K562 (cell line): ENCODE measurements around the gene LAPTM4A. TPM values are rescaled to one million over a fixed set of nuclear protein-coding genes. Genes with fewer than 3 reads are reported as not detected.

Source experiments
- ATAC-seq: fragments of 200-7000 bp; cut with Tn5 transposase; 3 replicates; pipeline ENCODE4 v1.9.1; 2020; ENCODE audit warnings: moderate library complexity
- BruUV-seq: library from RNA; stranded (reverse); fragments of 400-500 nt; replicated peaks from 2 replicates; lab custom pipeline; 2021; lab: Mats Ljungman, UMichigan
- CTCF ChIA-PET: fragments of 300-600 bp; formaldehyde crosslinking; extraction: SDS; loops from one replicate; lab custom pipeline; 2021; ENCODE audit warnings: low intra/inter-chr PET ratio; lab: Yijun Ruan, JAX
- POLR2A ChIA-PET: fragments of 300-600, 350-650 bp; sonication (Branson Sonifier 250); formaldehyde crosslinking; extraction: SDS; loops from one replicate; lab custom pipeline; 2021; ENCODE audit warnings: antibody characterized with exemption, inconsistent platforms; lab: Yijun Ruan, JAX
- DNase-seq, 4 experiments: peaks; one replicate each; pipeline versions ENCODE4 v3.0.0 to v3.0.0-alpha.2; 2011 to 2018; ENCODE audit warnings: low spot score in 3 of 4, mixed read lengths in 3 of 4; ENCODE audit errors: extremely low read depth in 1 of 4
- FAIRE-seq: peaks from 2 replicates; lab custom pipeline; 2011; peaks lifted over from hg19 to GRCh38; lab: Jason Lieb, UNC
- H2AFZ ChIP-seq: 2 replicates; pipeline ENCODE4 v1.6.0; 2011; ENCODE audit warnings: low read depth, low read length, control low read depth, inconsistent platforms
- H3K27ac ChIP-seq: fragments of 200-600 bp; 3 replicates; pipeline ENCODE4 v1.8.0; 2011; ENCODE audit warnings: low read depth, mild to moderate bottlenecking, control low read depth, inconsistent platforms, low read length, moderate library complexity, mixed read lengths; ENCODE audit errors: extremely low read depth
- H3K27me3 ChIP-seq, 2 experiments: fragments of 300-600 bp in 1 of 2; 2 replicates in 1 of 2; 3 replicates in 1 of 2; pipeline versions ENCODE4 v1.6.0 to v1.8.0; 2011; ENCODE audit warnings: inconsistent platforms in 2 of 2, low read length in 2 of 2, mild to moderate bottlenecking in 1 of 2, mixed read lengths in 1 of 2, moderate library complexity in 1 of 2; ENCODE audit not compliant: control insufficient read depth in 2 of 2, insufficient read depth in 2 of 2
- H3K36me3 ChIP-seq: fragments of 300-600 bp; 3 replicates; pipeline ENCODE4 v1.8.0; 2011; ENCODE audit warnings: mild to moderate bottlenecking, low read length, inconsistent platforms; ENCODE audit not compliant: control insufficient read depth, insufficient read depth
- H3K4me1 ChIP-seq, 2 experiments: fragments of 200-600 bp in 1 of 2; replicated peaks in 1 of 2; 2 replicates in 1 of 2; 3 replicates in 1 of 2; pipeline versions ENCODE4 v1.5.1 to v1.8.0; 2011; ENCODE audit warnings: inconsistent platforms in 2 of 2, low read length in 2 of 2, mild to moderate bottlenecking in 1 of 2, mixed read lengths in 1 of 2, moderate library complexity in 1 of 2; ENCODE audit not compliant: control insufficient read depth in 2 of 2, insufficient read depth in 2 of 2
- H3K4me2 ChIP-seq: 2 replicates; pipeline ENCODE4 v1.6.1; 2011; ENCODE audit warnings: low read length, control low read depth, inconsistent platforms, mixed read lengths; ENCODE audit not compliant: insufficient read depth
- H3K4me3 ChIP-seq: fragments of 200-600 bp; sonication (generic), shearing (Covaris generic); 2 replicates; pipeline ENCODE4 v1.5.1; 2016; ENCODE audit warnings: control low read depth, inconsistent platforms
- H3K79me2 ChIP-seq: fragments of 200-600 bp; 3 replicates; pipeline ENCODE4 v1.8.0; 2011; ENCODE audit warnings: low read length, inconsistent platforms; ENCODE audit not compliant: control insufficient read depth, insufficient read depth
- H3K9ac ChIP-seq, 2 experiments: 2 replicates each; pipeline versions ENCODE4 v1.6.0 to v1.6.1; 2011; ENCODE audit warnings: low read depth in 2 of 2, low read length in 2 of 2, control low read depth in 1 of 2, inconsistent platforms in 1 of 2, mild to moderate bottlenecking in 1 of 2, mixed read lengths in 1 of 2; ENCODE audit not compliant: insufficient read depth in 1 of 2
- H3K9me1 ChIP-seq: one replicate; pipeline ENCODE4 v1.6.0; 2011; ENCODE audit warnings: inconsistent platforms, mild to moderate bottlenecking, low read length, moderate library complexity; ENCODE audit not compliant: control insufficient read depth, insufficient read depth
- H3K9me3 ChIP-seq: replicated peaks from 2 replicates; pipeline ENCODE4 v1.5.1; 2011; ENCODE audit warnings: low read depth, low read length, inconsistent platforms; ENCODE audit not compliant: control insufficient read depth, insufficient read depth
- H4K20me1 ChIP-seq: replicated peaks from 2 replicates; pipeline ENCODE4 v1.6.1; 2011; ENCODE audit warnings: low read length, inconsistent platforms, mixed read lengths; ENCODE audit not compliant: control insufficient read depth, insufficient read depth
- CEBPB ChIP-seq: fragments of 450-650 bp; IDR thresholded peaks from 2 replicates; pipeline ENCODE4 v1.6.1; 2016; ENCODE audit warnings: missing genetic modification characterization, missing compliant biosample characterization
- CEBPG ChIP-seq, 3 experiments: fragments of 200-800 bp in 1 of 3; sonication (Bioruptor generic) in 1 of 3; sonication (generic) in 1 of 3; formaldehyde crosslinking in 1 of 3; IDR thresholded peaks in 2 of 3; conservative IDR thresholded peaks in 1 of 3; 2 replicates each; pipeline versions ENCODE4 v1.6.1 to v1.8.0; 2016 to 2022; ENCODE audit warnings: missing compliant biosample characterization in 2 of 3, missing genetic modification characterization in 2 of 3, mild to moderate bottlenecking in 1 of 3, missing genetic modification reagents in 1 of 3
- CHD2 ChIP-seq: IDR thresholded peaks from 2 replicates; pipeline ENCODE4 v1.6.1; 2011; ENCODE audit warnings: low read depth, low read length
- CLOCK ChIP-seq: fragments of 250-450 bp; sonication (Bioruptor Pico); IDR thresholded peaks from 2 replicates; pipeline ENCODE4 v1.4.0; 2020; ENCODE audit warnings: mild to moderate bottlenecking, moderate library complexity, borderline replicate concordance
- CREB5 ChIP-seq: fragments of 250-450 bp; sonication (Bioruptor Pico); IDR thresholded peaks from 2 replicates; pipeline ENCODE4 v1.5.0; 2020; ENCODE audit warnings: mild to moderate bottlenecking
- HEY1 ChIP-seq: fragments of 250-450 bp; sonication (Bioruptor Pico); IDR thresholded peaks from 2 replicates; pipeline ENCODE4 v1.5.0; 2020; ENCODE audit warnings: mild to moderate bottlenecking, moderate library complexity, borderline replicate concordance
- IRF9 ChIP-seq: fragments of 450-650 bp; IDR thresholded peaks from 2 replicates; pipeline ENCODE4 v1.6.1; 2016; ENCODE audit warnings: missing biosample characterization, missing genetic modification characterization
- TRIM24 ChIP-seq, 2 experiments: fragments of 450-650 bp; IDR thresholded peaks; 2 replicates each; pipeline ENCODE4 v1.6.1; 2016
- ZNF121 ChIP-seq: sonication (generic); formaldehyde crosslinking; conservative IDR thresholded peaks from 2 replicates; pipeline ENCODE4 v1.8.0; 2022; ENCODE audit warnings: missing genetic modification reagents
- WGBS: fragments of 100-300 bp; shearing (Covaris generic); methylation state at CpG from one replicate; pipeline ENCODE4 v1.1.6; 2016; ENCODE audit warnings: low coverage, mixed read lengths; ENCODE audit not compliant: insufficient coverage; ENCODE audit errors: missing lambda C conversion rate; 5-methylcytosine and 5-hydroxymethylcytosine counted together
- in situ Hi-C: fragments of 300-500 bp; cut with MboI; formaldehyde crosslinking; loops from 4 replicates; pipeline ENCODE4 v1.15.0; 2018; ENCODE audit warnings: inconsistent platforms, mixed read lengths
- intact Hi-C: fragments of 100-400 bp; cut with micrococcal nuclease; formaldehyde crosslinking; loops from 2 replicates; pipeline ENCODE4 v1.14.2; 2022
- polyA plus RNA-seq, 8 experiments: library from polyadenylated mRNA; depleted of rRNA in 4 of 8; stranded (reverse) in 5 of 8; unstranded in 3 of 8; fragments of >200 nt; fragmentation: Nextera tagmentation in 2 of 8; fragmentation: Illumina TruSeq in 1 of 8; extraction: Ambion mirVana in 2 of 8; extraction: Trizol in 1 of 8; gene quantifications; 2 replicates each; pipeline versions ENCODE4 v1.2.1 to v1.2.3, GENCODE V29; 2011 to 2014; ENCODE audit warnings: inconsistent platforms in 1 of 8, missing spikeins in 1 of 8
- total RNA-seq, 7 experiments: library from RNA; depleted of rRNA in 6 of 7; stranded (reverse); fragments of >200 nt in 6 of 7; fragmentation: Illumina TruSeq in 2 of 7; extraction: Trizol in 2 of 7; gene quantifications; 2 replicates each; pipeline versions ENCODE4 v1.2.1 to v1.2.3, GENCODE V29; 2011 to 2021; ENCODE audit warnings: low replicate concordance in 1 of 7

The LAPTM4A gene
- total and polyA plus RNA-seq, 9 of the 15 experiments (the other 6 are each of a cell fraction or from before 2014, with no cell fraction given): 13.4 to 157 (median 50.1) TPM

- TF ChIP-seq CREB5 (CRISPR knock-in tag) (no peak), ZNF121 (CRISPR knock-in tag) (no peak)
These were observed 18.1 kb downstream of the LAPTM4A start (continued) for GRCh38 chr2:20033322-20033721.

- no peak overlapping the region for H3K9ac ChIP-seq
- H3K36me3 ChIP-seq: peaks cover 58% of the 10 kb centered on the region
- H3K4me2 ChIP-seq: no peak overlapping the region
- CTCF ChIA-PET: no interaction called here
- in situ Hi-C loops: no loop called here
- TF ChIP-seq CEBPG (CRISPR knock-in tag; IDR thresholded peaks at IDR 0.05): peak; percentile 56; the same call in 1 of the 2 replicates
- peak; percentile 66 to 68 for TF ChIP-seq CEBPG (tag; conservative IDR thresholded peaks at IDR 0.05 in 1 of 2, IDR thresholded peaks at IDR 0.05 in 1 of 2)
- TF ChIP-seq HEY1 (CRISPR knock-in tag): no peak
- TF ChIP-seq CHD2: peak; percentile 44; the same call in 1 of the 2 replicates
- TF ChIP-seq IRF9 (tag): peak; percentile 25; the same call in 1 of the 2 replicates
- no peak for TF ChIP-seq CLOCK (CRISPR knock-in tag)
- TF ChIP-seq TRIM24 (IDR thresholded peaks at IDR 0.05): 0 out of 4 replicates have a peak, but pooled peaks of 1 of the 2 experiments have one; percentile 8
- TF ChIP-seq CEBPB (tag): peak; percentile 93
- TF ChIP-seq, all 486 proteins: peak for 5
- H4K20me1 ChIP-seq: no peaks in the 10 kb centered on the region; the same call in 1 of the 2 replicates
- H2AFZ ChIP-seq: no peak overlapping the region
- no peak for DNase-seq
- H3K4me3 ChIP-seq: no peak overlapping the region
- no peaks in the 10 kb centered on the region for H3K27me3 ChIP-seq
- BruUV-seq: no TSS peak
- H3K27ac ChIP-seq: no peak overlapping the region
- whole genome bisulfite sequencing: 55% methylated on average over 5 of the region's 6 CpGs
- ATAC-seq: peak; percentile 65
- no peaks in the 10 kb centered on the region for H3K79me2 ChIP-seq
- intact Hi-C loops: no loop called here
- H3K4me1 ChIP-seq: peaks cover 0 to 8% of the 10 kb centered on the region in 2 experiments; a peak in 2 of 5 replicates
- POLR2A ChIA-PET: interaction anchor here (0.6 to 1.4 kb wide), 4 partner anchors 12 to 186 kb away, joined by 3 to 4 read pairs (median 4); no protein-coding TSS in a partner anchor
- H3K9me1 ChIP-seq: no peaks in the 10 kb centered on the region
- H3K9me3 ChIP-seq: no peaks in the 10 kb centered on the region
- FAIRE-seq: no peak
These were observed 21.2 kb downstream of the LAPTM4A start for GRCh38 chr2:20030224-20030623.
